ENCODE results near the gene CA5A. TPM values are rescaled to one million over a fixed set of nuclear protein-coding genes. Genes with fewer than 3 reads are reported as not detected.

The CA5A gene
- total and polyA plus RNA-seq, 2 of the 13 experiments (the other 11 are each of a cell fraction or from before 2014, with no cell fraction given), result 66.8 to 106 TPM

- TF ChIP-seq ZNF747 (CRISPR knock-in tag; IDR thresholded peaks at IDR 0.05; ENCODE audit: borderline replicate concordance), result peak; percentile 46
- no peak for TF ChIP-seq THAP8 (CRISPR knock-in tag; IDR thresholded peaks at IDR 0.05; ENCODE audit: borderline replicate concordance)
- TF ChIP-seq SIX1 (CRISPR knock-in tag; IDR thresholded peaks at IDR 0.05; ENCODE audit: borderline replicate concordance), result no peak
- no peak for TF ChIP-seq ELK4 (CRISPR knock-in tag; IDR thresholded peaks at IDR 0.05; ENCODE audit: borderline replicate concordance)
- no peak for TF ChIP-seq ZNF724P (CRISPR knock-in tag; IDR thresholded peaks at IDR 0.05; ENCODE audit: borderline replicate concordance)
- no peak for TF ChIP-seq YEATS2 (CRISPR knock-in tag; IDR thresholded peaks at IDR 0.05; ENCODE audit: borderline replicate concordance)
- no peak for TF ChIP-seq AHDC1 (CRISPR knock-in tag; IDR thresholded peaks at IDR 0.05; ENCODE audit: borderline replicate concordance)
- peak; percentile 66; the same call in 1 of the 2 replicates for TF ChIP-seq CSRNP1 (CRISPR knock-in tag; IDR thresholded peaks at IDR 0.05)
- TF ChIP-seq HIVEP1 (CRISPR knock-in tag; IDR thresholded peaks at IDR 0.05), result no peak; the same call in 1 of the 2 replicates
- TF ChIP-seq MAX (IDR thresholded peaks at IDR 0.05), result no peak
- TF ChIP-seq MTA1 (CRISPR knock-in tag; IDR thresholded peaks at IDR 0.05; ENCODE audit: borderline replicate concordance), result peak; percentile 21; the same call in 1 of the 2 replicates
- TF ChIP-seq ATAD3A (CRISPR knock-in tag; IDR thresholded peaks at IDR 0.05), result no peak
- no peak for TF ChIP-seq MAFK (conservative IDR thresholded peaks at IDR 0.05 in 1 of 2, IDR thresholded peaks at IDR 0.05 in 1 of 2; ENCODE audit: low read length in 2 of 2)
- no peak for TF ChIP-seq ZNF460 (CRISPR knock-in tag; IDR thresholded peaks at IDR 0.05; ENCODE audit: borderline replicate concordance)
- no peak for TF ChIP-seq REPIN1 (CRISPR knock-in tag; IDR thresholded peaks at IDR 0.05; ENCODE audit: borderline replicate concordance, low read depth)
- no peak for TF ChIP-seq ZNF75D (CRISPR knock-in tag; IDR thresholded peaks at IDR 0.05; ENCODE audit: borderline replicate concordance)
- no peak for TF ChIP-seq SMC3 (IDR thresholded peaks at IDR 0.05; ENCODE audit: low read length)
- TF ChIP-seq ZNF614 (CRISPR knock-in tag; IDR thresholded peaks at IDR 0.05; ENCODE audit: borderline replicate concordance), result no peak
- TF ChIP-seq ZNF775 (CRISPR knock-in tag; IDR thresholded peaks at IDR 0.05; ENCODE audit: borderline replicate concordance), result no peak
Measured at GRCh38 chr16:87855852-87856715, 80.2 kb downstream of the CA5A start (continued).
